ENCODE data around the gene KPNA4. TPM values are rescaled to one million over a fixed set of nuclear protein-coding genes. Genes with fewer than 3 reads are reported as not detected.

The KPNA4 gene
- total and polyA plus RNA-seq, 2 experiments from 2014 or later = 17.4 to 33.1 TPM

GRCh38 chr3:160471892-160472291, 93.5 kb downstream of the KPNA4 start:
- Histone ChIP-seq H3K27ac (no peak overlapping the region), H3K9me3 (ENCODE audit: low read depth) (no peaks in the 10 kb centered on the region), H3K9ac (no peak overlapping the region), H3K4me2 (ENCODE audit: unreplicated experiment) (no peak overlapping the region), H3K36me3 (ENCODE audit: low read depth) (no peaks in the 10 kb centered on the region), H3K4me1 (ENCODE audit: insufficient read depth) (peaks cover 42% of the 10 kb centered on the region), H4K20me1 (ENCODE audit: insufficient read depth) (no peaks in the 10 kb centered on the region), H3K27me3 (replicated peaks; ENCODE audit: insufficient read depth) (no peaks in the 10 kb centered on the region), H3K4me3 (no peak overlapping the region), H3F3A (ENCODE audit: insufficient read depth) (peaks cover 35% of the 10 kb centered on the region), H3K79me2 (ENCODE audit: insufficient read depth) (no peaks in the 10 kb centered on the region), H3K9me2 (ENCODE audit: insufficient read depth) (no peaks in the 10 kb centered on the region), H2AFZ (no peak overlapping the region)
- in situ Hi-C loops (cut with MboI) = no loop called here
- 74 to 84% methylated on average over 2 of the region's 2 CpGs for WGBS, 2 experiments (ENCODE audit: low coverage in 1 of 2, low lambda C conversion rate in 2 of 2, missing lambda C conversion rate in 2 of 2)
- DNase-seq = no peak
- no peak for TF ChIP-seq EZH2 (IDR thresholded peaks at IDR 0.05; ENCODE audit: insufficient read depth, poor library complexity, severe bottlenecking)
- TF ChIP-seq EZH2phosphoT487 (IDR thresholded peaks at IDR 0.05; ENCODE audit: insufficient read depth, low read depth) = no peak

- no peak overlapping the region for H3K4me3 ChIP-seq
- H2AFZ ChIP-seq = no peak overlapping the region
- no peaks in the 10 kb centered on the region for H4K20me1 ChIP-seq (ENCODE audit: insufficient read depth)
- peaks cover 29% of the 10 kb centered on the region for H3K4me1 ChIP-seq (ENCODE audit: insufficient read depth)
- WGBS, 2 experiments (ENCODE audit: low coverage in 1 of 2, low lambda C conversion rate in 2 of 2, missing lambda C conversion rate in 2 of 2) = 55 to 59% methylated on average over 5 of the region's 5 CpGs
- H3K4me2 ChIP-seq (ENCODE audit: unreplicated experiment) = no peak overlapping the region
- H3K27me3 ChIP-seq (replicated peaks; ENCODE audit: insufficient read depth) = no peaks in the 10 kb centered on the region
- H3F3A ChIP-seq (ENCODE audit: insufficient read depth) = peaks cover 31% of the 10 kb centered on the region
- no peaks in the 10 kb centered on the region for H3K36me3 ChIP-seq (ENCODE audit: low read depth)
- H3K9me3 ChIP-seq (ENCODE audit: low read depth) = no peaks in the 10 kb centered on the region
- H3K9ac ChIP-seq = no peak overlapping the region
- H3K9me2 ChIP-seq (ENCODE audit: insufficient read depth) = no peaks in the 10 kb centered on the region
- H3K27ac ChIP-seq = no peak overlapping the region
- in situ Hi-C loops (cut with MboI) = no loop called here
- TF ChIP-seq EZH2phosphoT487 (IDR thresholded peaks at IDR 0.05; ENCODE audit: insufficient read depth, low read depth) (no peak), EZH2 (IDR thresholded peaks at IDR 0.05; ENCODE audit: insufficient read depth, poor library complexity, severe bottlenecking) (no peak)
- no peaks in the 10 kb centered on the region for H3K79me2 ChIP-seq (ENCODE audit: insufficient read depth)
- no peak for DNase-seq
Measured at GRCh38 chr3:160470181-160470580, 95.2 kb downstream of the KPNA4 start.

- TF ChIP-seq EZH2phosphoT487 (IDR thresholded peaks at IDR 0.05; ENCODE audit: insufficient read depth, low read depth) (no peak), EZH2 (IDR thresholded peaks at IDR 0.05; ENCODE audit: insufficient read depth, poor library complexity, severe bottlenecking) (no peak)
- Histone ChIP-seq H3K79me2 (ENCODE audit: insufficient read depth) (no peaks in the 10 kb centered on the region), H3K9ac (no peak overlapping the region), H3K4me3 (no peak overlapping the region), H3K4me1 (ENCODE audit: insufficient read depth) (no peaks in the 10 kb centered on the region), H3K27me3 (replicated peaks; ENCODE audit: insufficient read depth) (no peaks in the 10 kb centered on the region), H3K36me3 (ENCODE audit: low read depth) (no peaks in the 10 kb centered on the region), H3K27ac (no peak overlapping the region), H4K20me1 (ENCODE audit: insufficient read depth) (no peaks in the 10 kb centered on the region), H3K9me3 (ENCODE audit: low read depth) (no peaks in the 10 kb centered on the region), H3F3A (ENCODE audit: insufficient read depth) (no peaks in the 10 kb centered on the region), H3K9me2 (ENCODE audit: insufficient read depth) (no peaks in the 10 kb centered on the region), H3K4me2 (ENCODE audit: unreplicated experiment) (no peak overlapping the region), H2AFZ (no peak overlapping the region)
- in situ Hi-C loops (cut with MboI) = no loop called here
- 65 to 74% methylated on average over 1 of the region's 1 CpG for WGBS, 2 experiments (ENCODE audit: low coverage in 1 of 2, low lambda C conversion rate in 2 of 2, missing lambda C conversion rate in 2 of 2)
- DNase-seq = no peak
Measured at GRCh38 chr3:160464971-160465370, 100.4 kb downstream of the KPNA4 start.

GRCh38 chr3:160464321-160464720, 101.0 kb downstream of the KPNA4 start:
- no peaks in the 10 kb centered on the region for H4K20me1 ChIP-seq (ENCODE audit: insufficient read depth)
- no peaks in the 10 kb centered on the region for H3K79me2 ChIP-seq (ENCODE audit: insufficient read depth)
- in situ Hi-C loops (cut with MboI) = no loop called here
- no peaks in the 10 kb centered on the region for H3K9me3 ChIP-seq (ENCODE audit: low read depth)
- H3K4me1 ChIP-seq (ENCODE audit: insufficient read depth) = no peaks in the 10 kb centered on the region
- H3K27ac ChIP-seq = no peak overlapping the region
- no peak for DNase-seq
- H3K4me3 ChIP-seq = no peak overlapping the region
- H3F3A ChIP-seq (ENCODE audit: insufficient read depth) = no peaks in the 10 kb centered on the region
- H3K4me2 ChIP-seq (ENCODE audit: unreplicated experiment) = no peak overlapping the region
- TF ChIP-seq EZH2phosphoT487 (IDR thresholded peaks at IDR 0.05; ENCODE audit: insufficient read depth, low read depth) = no peak
- no peak for TF ChIP-seq EZH2 (IDR thresholded peaks at IDR 0.05; ENCODE audit: insufficient read depth, poor library complexity, severe bottlenecking)
- H3K9me2 ChIP-seq (ENCODE audit: insufficient read depth) = no peaks in the 10 kb centered on the region
- H2AFZ ChIP-seq = no peak overlapping the region
- 84 to 89% methylated on average over 2 of the region's 2 CpGs for WGBS, 2 experiments (ENCODE audit: low coverage in 1 of 2, low lambda C conversion rate in 2 of 2, missing lambda C conversion rate in 2 of 2)
- H3K9ac ChIP-seq = no peak overlapping the region
- no peaks in the 10 kb centered on the region for H3K36me3 ChIP-seq (ENCODE audit: low read depth)
- no peaks in the 10 kb centered on the region for H3K27me3 ChIP-seq (replicated peaks; ENCODE audit: insufficient read depth)

GRCh38 chr3:160460033-160460432, 105.3 kb downstream of the KPNA4 start:
- WGBS, 2 experiments (ENCODE audit: low coverage in 1 of 2, low lambda C conversion rate in 2 of 2, missing lambda C conversion rate in 2 of 2) = 59 to 73% methylated on average over 3 of the region's 3 CpGs
- Histone ChIP-seq H3K36me3 (ENCODE audit: low read depth) (no peaks in the 10 kb centered on the region), H3K27ac (no peak overlapping the region), H3K9me3 (ENCODE audit: low read depth) (no peaks in the 10 kb centered on the region), H4K20me1 (ENCODE audit: insufficient read depth) (no peaks in the 10 kb centered on the region), H3K27me3 (replicated peaks; ENCODE audit: insufficient read depth) (no peaks in the 10 kb centered on the region), H3K79me2 (ENCODE audit: insufficient read depth) (no peaks in the 10 kb centered on the region), H3K4me3 (no peak overlapping the region), H3K4me2 (ENCODE audit: unreplicated experiment) (no peak overlapping the region), H3K9me2 (ENCODE audit: insufficient read depth) (no peaks in the 10 kb centered on the region), H2AFZ (no peak overlapping the region), H3K4me1 (ENCODE audit: insufficient read depth) (no peaks in the 10 kb centered on the region), H3K9ac (no peak overlapping the region), H3F3A (ENCODE audit: insufficient read depth) (no peaks in the 10 kb centered on the region; the same call in 1 of the 2 replicates)
- in situ Hi-C loops (cut with MboI) = no loop called here
- DNase-seq = no peak
- no peak for TF ChIP-seq EZH2phosphoT487 (IDR thresholded peaks at IDR 0.05; ENCODE audit: insufficient read depth, low read depth)
- TF ChIP-seq EZH2 (IDR thresholded peaks at IDR 0.05; ENCODE audit: insufficient read depth, poor library complexity, severe bottlenecking) = no peak

All from GM23248 (cell line).